ENCODE measurements around the gene NFATC1. TPM values are rescaled to one million over a fixed set of nuclear protein-coding genes. Genes with fewer than 3 reads are reported as not detected.

Gene NFATC1
- polyA plus RNA-seq, 1 of the 3 experiments (the other 2 are of a cell fraction) = 0.02 TPM

DNA sequence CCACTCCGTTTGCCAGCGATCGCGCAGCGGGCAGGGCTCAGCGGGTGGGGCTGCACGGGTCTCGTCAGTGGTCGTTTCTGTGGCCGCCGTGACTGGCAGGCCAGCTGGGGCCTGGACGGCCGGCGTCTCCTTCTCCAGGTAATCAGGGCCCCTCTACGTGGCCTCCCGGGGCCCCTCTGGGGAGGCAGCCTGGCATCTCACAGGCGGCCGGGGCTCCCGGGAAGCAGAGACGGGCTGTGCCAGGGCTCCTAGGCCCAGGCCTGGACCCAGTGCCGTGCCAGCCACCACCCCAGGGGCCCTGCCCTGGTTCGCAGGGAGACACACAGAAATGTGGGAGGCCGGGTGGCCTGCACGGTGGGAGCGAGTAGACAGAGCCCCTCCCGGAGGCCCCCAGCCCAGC, 59.5 kb downstream of the NFATC1 start:
- no peaks in the 10 kb centered on the region for H3K9me2 ChIP-seq
- 28% methylated on average over 11 of the region's 26 CpGs for WGBS (ENCODE audit: low lambda C conversion rate)

More for the DNA sequence above, 59.5 kb downstream of the NFATC1 start:
- Histone ChIP-seq H3K9ac (no peak overlapping the region), H3K4me1 (ENCODE audit: control insufficient read depth in 1 of 2, insufficient read depth in 2 of 2, low read depth in 1 of 2, low read length in 1 of 2) (no peaks in the 10 kb centered on the region; a peak in 1 of 4 replicates), H4K20me1 (ENCODE audit: insufficient read depth) (0 out of 2 replicates have a peak, but pooled peaks cover 6% of the 10 kb centered on the region), H3K79me2 (ENCODE audit: insufficient read depth) (no peaks in the 10 kb centered on the region), H3K27me3 (ENCODE audit: insufficient read depth) (peaks cover 97% of the 10 kb centered on the region), H3F3A (replicated peaks; ENCODE audit: insufficient read depth) (no peaks in the 10 kb centered on the region), H3K36me3 (replicated peaks in 1 of 2; ENCODE audit: control insufficient read depth in 1 of 2, insufficient read depth in 2 of 2, low read length in 1 of 2) (no peaks in the 10 kb centered on the region), H3K4me3 (ENCODE audit: low read depth in 2 of 2, low read length in 1 of 2) (no peak overlapping the region), H3K4me2 (no peak overlapping the region), H2AFZ (ENCODE audit: low read depth) (no peak overlapping the region), H3K27ac (ENCODE audit: low read depth in 2 of 2, low read length in 1 of 2) (no peak overlapping the region), H3K9me3 (no peaks in the 10 kb centered on the region)
- POLR2A ChIA-PET = no interaction called here
- TF ChIP-seq NRF1 (IDR thresholded peaks at IDR 0.05; ENCODE audit: low read depth, low read length) = no peak
- no peak for TF ChIP-seq TAF1 (IDR thresholded peaks at IDR 0.05; ENCODE audit: borderline replicate concordance, low read depth, low read length)
- no peak for TF ChIP-seq FOXJ3 (CRISPR knock-in tag; IDR thresholded peaks at IDR 0.05)
- no peak for TF ChIP-seq MXI1 (IDR thresholded peaks at IDR 0.05; ENCODE audit: low read depth, low read length)
- no peak for TF ChIP-seq MEF2A (IDR thresholded peaks at IDR 0.05; ENCODE audit: borderline replicate concordance, low read depth)
- no peak for TF ChIP-seq CHD2 (IDR thresholded peaks at IDR 0.05; ENCODE audit: low read length, partially characterized antibody)
- TF ChIP-seq GABPA (IDR thresholded peaks at IDR 0.05; ENCODE audit: low read depth) = no peak
- TF ChIP-seq RFX5 (IDR thresholded peaks at IDR 0.05; ENCODE audit: low read length) = no peak
- TF ChIP-seq TEAD4 (IDR thresholded peaks at IDR 0.05; ENCODE audit: borderline replicate concordance, insufficient read depth) = no peak
- no peak for TF ChIP-seq FOXM1 (IDR thresholded peaks at IDR 0.05; ENCODE audit: low read depth)
- TF ChIP-seq, protein P1, sequence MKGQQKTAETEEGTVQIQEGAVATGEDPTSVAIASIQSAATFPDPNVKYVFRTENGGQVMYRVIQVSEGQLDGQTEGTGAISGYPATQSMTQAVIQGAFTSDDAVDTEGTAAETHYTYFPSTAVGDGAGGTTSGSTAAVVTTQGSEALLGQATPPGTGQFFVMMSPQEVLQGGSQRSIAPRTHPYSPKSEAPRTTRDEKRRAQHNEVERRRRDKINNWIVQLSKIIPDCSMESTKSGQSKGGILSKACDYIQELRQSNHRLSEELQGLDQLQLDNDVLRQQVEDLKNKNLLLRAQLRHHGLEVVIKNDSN (IDR thresholded peaks at IDR 0.05; ENCODE audit: borderline replicate concordance, low read depth) = no peak
- TF ChIP-seq RAD21 (IDR thresholded peaks at IDR 0.05; ENCODE audit: low read length) = no peak
- no peak for TF ChIP-seq JUND (IDR thresholded peaks at IDR 0.05)
- no peak for TF ChIP-seq RCOR1 (IDR thresholded peaks at IDR 0.05; ENCODE audit: low read length)
- TF ChIP-seq TCF12 (IDR thresholded peaks at IDR 0.05) = no peak
- TF ChIP-seq FOSL2 (IDR thresholded peaks at IDR 0.05; ENCODE audit: borderline replicate concordance, low read depth) = no peak
- TF ChIP-seq, protein P2, sequence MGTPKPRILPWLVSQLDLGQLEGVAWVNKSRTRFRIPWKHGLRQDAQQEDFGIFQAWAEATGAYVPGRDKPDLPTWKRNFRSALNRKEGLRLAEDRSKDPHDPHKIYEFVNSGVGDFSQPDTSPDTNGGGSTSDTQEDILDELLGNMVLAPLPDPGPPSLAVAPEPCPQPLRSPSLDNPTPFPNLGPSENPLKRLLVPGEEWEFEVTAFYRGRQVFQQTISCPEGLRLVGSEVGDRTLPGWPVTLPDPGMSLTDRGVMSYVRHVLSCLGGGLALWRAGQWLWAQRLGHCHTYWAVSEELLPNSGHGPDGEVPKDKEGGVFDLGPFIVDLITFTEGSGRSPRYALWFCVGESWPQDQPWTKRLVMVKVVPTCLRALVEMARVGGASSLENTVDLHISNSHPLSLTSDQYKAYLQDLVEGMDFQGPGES (IDR thresholded peaks at IDR 0.05; ENCODE audit: low read depth, low read length) = no peak
- no peak for TF ChIP-seq GATA2 (CRISPR knock-in tag; IDR thresholded peaks at IDR 0.05)
- TF ChIP-seq, protein P3, sequence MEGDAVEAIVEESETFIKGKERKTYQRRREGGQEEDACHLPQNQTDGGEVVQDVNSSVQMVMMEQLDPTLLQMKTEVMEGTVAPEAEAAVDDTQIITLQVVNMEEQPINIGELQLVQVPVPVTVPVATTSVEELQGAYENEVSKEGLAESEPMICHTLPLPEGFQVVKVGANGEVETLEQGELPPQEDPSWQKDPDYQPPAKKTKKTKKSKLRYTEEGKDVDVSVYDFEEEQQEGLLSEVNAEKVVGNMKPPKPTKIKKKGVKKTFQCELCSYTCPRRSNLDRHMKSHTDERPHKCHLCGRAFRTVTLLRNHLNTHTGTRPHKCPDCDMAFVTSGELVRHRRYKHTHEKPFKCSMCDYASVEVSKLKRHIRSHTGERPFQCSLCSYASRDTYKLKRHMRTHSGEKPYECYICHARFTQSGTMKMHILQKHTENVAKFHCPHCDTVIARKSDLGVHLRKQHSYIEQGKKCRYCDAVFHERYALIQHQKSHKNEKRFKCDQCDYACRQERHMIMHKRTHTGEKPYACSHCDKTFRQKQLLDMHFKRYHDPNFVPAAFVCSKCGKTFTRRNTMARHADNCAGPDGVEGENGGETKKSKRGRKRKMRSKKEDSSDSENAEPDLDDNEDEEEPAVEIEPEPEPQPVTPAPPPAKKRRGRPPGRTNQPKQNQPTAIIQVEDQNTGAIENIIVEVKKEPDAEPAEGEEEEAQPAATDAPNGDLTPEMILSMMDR (IDR thresholded peaks at IDR 0.05) = no peak
- TF ChIP-seq, protein P4, sequence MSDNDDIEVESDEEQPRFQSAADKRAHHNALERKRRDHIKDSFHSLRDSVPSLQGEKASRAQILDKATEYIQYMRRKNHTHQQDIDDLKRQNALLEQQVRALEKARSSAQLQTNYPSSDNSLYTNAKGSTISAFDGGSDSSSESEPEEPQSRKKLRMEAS (IDR thresholded peaks at IDR 0.05; ENCODE audit: low read depth) = no peak
- no peak for DNase-seq
- CTCF ChIA-PET = no interaction called here
